NCI-H2227 (cell line): ENCODE measurements around the gene DUSP18.
A peak's percentile ranks its signal among the peaks of the same experiment; 100 is the strongest.
"Not testable (repeated sequence)": the region's sequence is repeated elsewhere in the genome, so short reads cannot be mapped to it uniquely, and the experiment has no call there.

Experiments used
- DNase-seq: peaks from one replicate; lab custom pipeline; 2025; ENCODE audit not compliant: unreplicated experiment; lab: John Stamatoyannopoulos, UW

DUSP18 gene

DNA sequence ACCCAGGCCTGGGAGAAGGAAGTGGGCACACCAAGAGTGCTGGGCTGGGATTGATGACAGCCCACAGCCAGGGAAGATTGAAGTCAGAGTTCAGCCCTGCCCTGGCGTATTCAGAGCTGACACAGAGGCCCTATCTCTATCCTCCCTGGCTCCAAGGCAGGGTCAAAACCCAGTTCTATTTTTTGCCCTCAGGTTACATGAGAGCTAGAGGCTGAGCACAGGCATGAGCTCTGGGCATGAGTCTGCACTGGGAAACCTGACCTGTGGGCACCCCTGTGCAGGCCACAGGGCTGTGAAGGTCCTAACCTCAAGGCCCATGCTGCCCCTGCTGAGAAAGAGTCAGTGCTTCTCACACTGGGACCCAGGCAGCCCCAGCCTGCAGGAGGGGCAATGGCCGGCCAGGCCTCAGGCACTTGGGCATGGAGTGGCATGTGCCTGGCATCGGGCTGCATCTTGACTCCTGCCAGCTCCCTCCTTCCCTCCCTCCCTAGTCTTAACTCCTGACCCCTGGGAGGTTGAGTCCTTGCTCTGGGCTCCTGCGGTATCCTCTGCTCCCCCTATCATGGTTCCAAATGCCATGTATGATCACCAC, 26.7 kb downstream of the DUSP18 start:
- DNase-seq: no peak

GRCh38 chr22:30640361-30640760, 27.3 kb downstream of the DUSP18 start:
- no peak for DNase-seq

- no peak for DNase-seq
Measured at GRCh38 chr22:30637701-30638114, 30.0 kb downstream of the DUSP18 start.

- peak; percentile 6 for DNase-seq
Measured at GRCh38 chr22:30636226-30637077, 31.2 kb downstream of the DUSP18 start.

DNA sequence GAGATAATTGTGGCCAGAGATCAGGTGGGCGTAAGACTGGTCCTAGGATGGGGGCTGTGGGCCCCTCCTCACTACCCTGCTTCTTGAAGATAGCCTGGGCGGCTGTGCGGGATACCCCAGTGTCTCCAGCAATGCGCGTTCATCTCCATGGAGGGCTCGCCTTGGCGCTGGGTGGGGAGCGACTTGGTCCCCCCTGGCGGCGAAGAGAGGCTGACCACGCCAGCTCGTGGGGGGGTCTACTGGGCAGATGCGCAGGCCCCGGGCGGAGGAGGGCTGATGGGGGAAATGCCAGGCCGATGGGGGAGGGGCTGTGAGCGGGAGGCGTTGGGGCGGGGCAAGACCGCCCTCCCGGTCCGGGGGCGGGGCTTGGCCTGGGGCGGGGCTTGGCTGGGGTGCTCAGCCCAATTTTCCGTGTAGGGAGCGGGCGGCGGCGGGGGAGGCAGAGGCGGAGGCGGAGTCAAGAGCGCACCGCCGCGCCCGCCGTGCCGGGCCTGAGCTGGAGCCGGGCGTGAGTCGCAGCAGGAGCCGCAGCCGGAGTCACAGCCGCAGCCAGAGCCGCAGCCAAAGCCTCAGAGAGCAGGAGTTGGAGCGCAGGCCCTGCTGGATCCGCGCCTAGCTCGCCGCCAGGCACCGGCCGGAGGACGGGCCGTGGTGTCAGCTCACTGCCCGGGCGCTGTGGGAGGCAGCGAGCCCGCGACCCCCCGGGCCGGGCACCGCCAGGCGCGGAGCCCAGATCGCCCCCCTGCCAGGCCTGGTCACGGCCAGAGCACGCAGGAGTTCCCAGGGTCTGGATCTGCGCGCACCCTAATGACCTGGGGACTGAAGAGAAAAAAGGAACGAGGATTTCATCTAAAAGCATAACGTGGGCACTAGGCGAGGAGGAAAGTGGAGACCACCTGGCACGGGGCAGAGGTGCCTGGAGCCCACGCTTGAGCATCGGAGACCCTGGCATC, 32.1 kb downstream of the DUSP18 start, which contains the start of gene SLC35E4:
SLC35E4 (plus strand) TSS at position 509 of the 953 bp plus-strand sequence. CDS start 670 bp downstream, outside the sequence.
- DNase-seq: peak; percentile 90

DNA sequence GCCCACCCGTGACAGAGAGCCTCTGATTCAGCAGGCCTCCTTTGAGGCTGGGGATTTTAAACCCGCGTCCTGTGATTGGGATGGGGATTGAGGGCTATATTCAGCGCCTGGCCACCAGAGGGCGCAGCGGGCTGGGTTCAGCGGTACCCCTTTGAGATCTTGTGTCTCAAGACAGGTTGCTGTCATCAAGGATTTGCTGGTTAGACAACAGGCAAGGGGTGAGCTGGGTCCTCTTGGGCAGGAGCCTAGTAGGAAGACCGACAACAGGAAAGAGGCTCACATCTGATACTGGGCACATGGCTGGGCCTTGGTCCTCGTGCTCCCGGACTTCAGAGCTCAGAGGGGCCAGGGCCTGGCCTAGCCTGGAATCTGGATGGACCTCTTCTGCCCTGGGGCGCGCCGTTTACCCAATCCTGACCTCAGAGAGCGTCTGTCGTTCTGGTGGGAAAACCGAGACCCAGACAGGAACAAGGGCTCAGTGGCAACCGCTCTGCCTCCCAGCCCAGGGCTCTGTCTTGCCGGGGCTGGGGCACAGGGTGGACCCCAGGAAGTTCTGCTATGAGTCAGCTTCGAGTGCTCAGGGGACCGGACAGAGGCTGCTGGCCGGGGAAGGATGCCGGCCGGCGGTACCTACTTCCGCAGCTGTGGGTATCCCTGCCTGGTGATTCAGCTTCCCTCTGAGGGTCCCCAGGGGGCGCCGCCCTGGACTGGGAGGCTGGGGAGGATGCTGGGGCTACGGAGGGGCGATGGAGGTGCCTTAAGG, 33.0 kb downstream of the DUSP18 start:
- peak; percentile 84 for DNase-seq

- not testable (repeated sequence) for DNase-seq
Measured at GRCh38 chr22:30631469-30631868, 36.2 kb downstream of the DUSP18 start.

GRCh38 chr22:30628491-30628890, 39.2 kb downstream of the DUSP18 start:
- no peak for DNase-seq

DNA sequence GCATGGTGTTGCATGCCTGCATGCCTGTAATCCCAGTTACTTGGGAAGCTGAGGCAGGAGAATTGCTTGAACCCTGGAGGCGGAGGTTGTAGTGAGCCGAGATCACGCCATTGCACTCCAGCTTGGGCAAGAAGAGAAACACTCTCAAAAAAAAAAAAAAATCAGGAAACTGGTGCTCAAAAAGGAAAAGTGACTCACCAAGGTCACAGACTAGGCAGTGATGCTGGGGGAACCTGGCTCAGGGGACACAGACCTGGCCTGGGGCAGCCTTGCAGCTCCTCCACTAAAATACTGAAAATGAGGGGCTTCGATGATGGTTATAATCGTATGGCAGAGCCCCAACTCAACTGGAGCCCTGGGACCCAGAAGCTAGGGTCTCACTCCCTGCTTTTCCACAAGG, 40.2 kb downstream of the DUSP18 start:
- DNase-seq: no peak

DNA sequence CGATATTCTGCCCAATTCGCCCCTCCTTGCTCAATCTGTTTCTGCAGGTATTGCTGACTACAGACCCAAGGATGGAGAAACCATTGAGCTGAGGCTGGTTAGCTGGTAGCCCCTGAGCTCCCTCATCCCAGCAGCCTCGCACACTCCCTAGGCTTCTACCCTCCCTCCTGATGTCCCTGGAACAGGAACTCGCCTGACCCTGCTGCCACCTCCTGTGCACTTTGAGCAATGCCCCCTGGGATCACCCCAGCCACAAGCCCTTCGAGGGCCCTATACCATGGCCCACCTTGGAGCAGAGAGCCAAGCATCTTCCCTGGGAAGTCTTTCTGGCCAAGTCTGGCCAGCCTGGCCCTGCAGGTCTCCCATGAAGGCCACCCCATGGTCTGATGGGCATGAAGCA, 41.3 kb downstream of the DUSP18 start:
- no peak for DNase-seq

- not testable (repeated sequence) for DNase-seq
Measured at GRCh38 chr22:30619909-30620308, 47.8 kb downstream of the DUSP18 start.

GRCh38 chr22:30617819-30618218, 49.9 kb downstream of the DUSP18 start:
- DNase-seq: no peak

- DNase-seq: no peak
Measured at GRCh38 chr22:30615543-30615954, 52.1 kb downstream of the DUSP18 start.

- DNase-seq: no peak
Measured at GRCh38 chr22:30614879-30615278, 52.8 kb downstream of the DUSP18 start.

- DNase-seq: no peak
Measured at GRCh38 chr22:30614268-30614667, 53.4 kb downstream of the DUSP18 start.

GRCh38 chr22:30612789-30613188, 54.9 kb downstream of the DUSP18 start:
- DNase-seq: no peak
